ENCODE results near the gene COL16A1.

The COL16A1 gene

DNA sequence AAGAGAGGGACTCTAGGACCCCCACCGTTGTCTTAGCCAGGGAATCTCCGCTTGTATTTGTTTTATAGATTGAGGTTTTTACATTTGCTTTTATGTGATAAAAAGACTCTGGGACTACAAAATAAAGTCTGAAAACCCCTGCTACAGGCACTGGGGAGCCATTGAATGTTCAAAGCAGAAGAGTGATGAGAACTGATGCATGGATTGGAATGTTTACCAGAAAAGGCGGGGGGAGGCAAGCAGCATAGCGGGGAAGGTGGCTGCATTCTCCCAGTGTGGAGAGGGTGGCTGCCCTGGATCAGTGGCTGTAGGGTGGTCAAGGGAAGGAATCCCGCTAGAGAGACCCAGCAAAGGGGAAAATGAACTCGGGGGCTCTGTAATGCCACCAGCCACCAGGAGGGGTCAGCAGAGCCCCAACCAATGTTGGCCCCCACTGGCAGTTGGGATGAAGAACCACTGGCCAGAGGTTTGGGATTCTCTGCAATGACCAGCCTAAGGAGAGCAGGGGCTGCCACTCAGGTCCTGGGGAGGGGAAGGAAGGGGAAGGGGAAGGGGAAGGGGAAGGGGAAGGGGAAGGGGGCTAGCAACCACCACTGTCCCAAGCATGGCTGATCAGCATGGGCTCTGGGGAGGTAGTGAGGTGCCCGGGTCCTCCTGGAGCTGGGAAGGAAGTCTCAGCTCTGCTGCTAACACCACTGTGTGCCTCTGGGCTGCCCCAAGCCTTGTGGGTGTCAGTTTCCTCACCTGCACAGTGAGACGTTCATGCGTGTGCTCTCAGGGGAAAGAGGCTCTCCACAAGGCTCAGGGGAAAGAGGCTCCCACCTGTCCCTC lies 40.0 kb downstream of the COL16A1 start:
- DNase-seq, result peak in 1 of 2 donors; percentile 40

- no peak for DNase-seq
These were observed 41.4 kb downstream of the COL16A1 start for GRCh38 chr1:31662463-31662862.

- DNase-seq, result no peak
These were observed 42.0 kb downstream of the COL16A1 start for GRCh38 chr1:31661856-31662255.

- no peak for DNase-seq
These were observed 42.9 kb downstream of the COL16A1 start for GRCh38 chr1:31660871-31661455.

GRCh38 chr1:31659889-31660288 lies 43.9 kb downstream of the COL16A1 start:
- DNase-seq, result no peak

DNA sequence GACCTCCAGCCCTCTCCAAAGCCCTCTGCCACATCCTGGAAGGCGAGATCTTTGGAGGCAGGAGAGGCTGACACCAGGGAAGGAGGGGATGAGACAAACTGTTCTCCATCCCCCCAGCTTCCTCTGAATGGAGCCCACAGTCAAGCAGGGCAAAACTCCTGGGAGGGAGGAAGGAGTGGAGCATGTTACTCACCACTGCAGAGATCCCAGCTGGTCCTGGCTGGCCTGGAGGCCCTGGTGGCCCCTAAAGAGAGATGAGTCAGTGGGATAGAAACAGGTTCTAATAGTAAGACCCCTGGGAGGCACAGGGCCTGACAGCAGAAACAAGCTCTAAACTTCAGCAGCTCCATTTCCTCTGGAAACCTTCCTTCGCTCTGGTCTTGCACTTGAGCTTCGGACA lies 45.1 kb downstream of the COL16A1 start:
- no peak for DNase-seq

GRCh38 chr1:31657972-31658510 lies 45.8 kb downstream of the COL16A1 start:
- no peak for DNase-seq

DNA sequence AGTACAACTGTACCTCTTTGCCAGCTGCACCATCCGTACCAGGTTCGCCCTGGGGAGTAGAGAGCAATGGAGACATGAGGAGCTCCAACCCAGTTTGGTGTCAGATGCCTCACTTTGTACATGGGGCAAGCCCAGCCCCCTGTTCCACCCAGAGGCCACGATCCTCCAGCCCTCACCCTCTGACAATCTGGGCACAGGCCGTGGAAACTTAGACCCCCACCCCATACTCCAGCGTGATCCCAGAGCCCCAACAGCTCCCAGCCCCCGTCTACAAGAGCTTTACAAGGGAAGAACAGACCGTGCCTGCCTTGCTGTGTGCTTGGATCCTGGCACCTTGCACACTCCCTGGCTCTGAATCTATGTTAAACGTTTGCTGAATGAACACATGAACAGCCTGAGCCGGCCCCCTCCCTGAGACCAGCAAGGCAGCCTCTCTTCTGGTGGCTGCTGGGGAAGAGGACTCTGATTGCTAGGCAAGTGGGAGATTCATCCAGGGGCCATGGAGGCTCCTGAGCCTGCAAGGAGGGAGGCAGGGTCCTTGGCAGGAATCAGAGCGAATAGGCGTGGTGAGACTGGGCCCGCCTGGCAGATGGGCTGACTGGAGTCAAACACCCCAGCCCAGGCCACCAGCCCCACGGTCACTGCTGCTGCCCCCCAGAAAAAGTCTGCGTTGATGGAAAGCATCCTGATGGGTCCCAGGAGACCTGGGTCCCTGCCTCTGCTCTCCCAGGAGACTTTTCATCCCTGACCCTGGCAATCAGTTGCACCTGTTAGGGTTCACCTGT lies 46.6 kb downstream of the COL16A1 start:
- DNase-seq, result no peak

GRCh38 chr1:31655756-31656155 lies 48.1 kb downstream of the COL16A1 start:
- DNase-seq, result no peak

- DNase-seq, result no peak
These were observed 48.7 kb downstream of the COL16A1 start for GRCh38 chr1:31655104-31655503.

GRCh38 chr1:31654474-31654776 lies 49.4 kb downstream of the COL16A1 start:
- no peak for DNase-seq

DNA sequence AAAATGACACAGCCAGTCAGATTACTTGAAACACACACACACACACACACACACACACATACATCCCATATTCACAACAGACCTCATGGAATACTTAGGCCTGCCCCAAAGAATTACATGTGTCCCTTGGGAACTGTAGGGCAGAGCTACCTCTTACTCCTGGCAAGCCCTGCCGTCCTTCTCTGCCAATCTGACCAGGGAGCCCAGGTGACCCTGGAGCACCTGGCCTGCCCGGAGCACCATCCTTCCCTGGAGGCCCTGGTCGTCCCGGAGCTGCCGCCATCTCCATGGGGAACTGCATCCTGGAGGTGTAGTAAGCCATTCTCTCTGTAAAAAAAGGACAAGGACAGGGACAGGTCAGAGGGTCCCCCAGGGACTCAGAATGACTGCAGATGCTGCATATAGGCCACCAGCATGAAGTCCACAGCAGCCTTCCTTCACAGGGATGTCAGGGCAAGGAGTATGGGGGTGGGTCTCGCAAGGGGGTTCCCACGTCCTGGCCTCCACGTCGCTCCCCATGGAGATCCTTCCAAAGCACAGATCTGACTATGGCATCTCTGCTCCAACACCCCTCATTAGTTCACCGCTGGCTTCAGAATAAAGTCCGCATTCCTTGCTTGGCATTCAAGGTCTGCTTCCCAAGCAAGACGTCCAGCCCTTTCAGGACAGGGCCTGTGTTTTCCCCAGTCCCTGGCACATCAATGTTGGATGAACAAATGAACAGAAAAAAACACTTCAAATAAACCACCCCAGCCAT lies 49.9 kb downstream of the COL16A1 start:
- DNase-seq, result no peak

GRCh38 chr1:31652891-31653499 lies 50.8 kb downstream of the COL16A1 start:
- DNase-seq, result no peak

- DNase-seq, result no peak
These were observed 52.1 kb downstream of the COL16A1 start for GRCh38 chr1:31651766-31652165.

GRCh38 chr1:31651089-31651420 lies 52.8 kb downstream of the COL16A1 start:
- DNase-seq, result no peak

DNA sequence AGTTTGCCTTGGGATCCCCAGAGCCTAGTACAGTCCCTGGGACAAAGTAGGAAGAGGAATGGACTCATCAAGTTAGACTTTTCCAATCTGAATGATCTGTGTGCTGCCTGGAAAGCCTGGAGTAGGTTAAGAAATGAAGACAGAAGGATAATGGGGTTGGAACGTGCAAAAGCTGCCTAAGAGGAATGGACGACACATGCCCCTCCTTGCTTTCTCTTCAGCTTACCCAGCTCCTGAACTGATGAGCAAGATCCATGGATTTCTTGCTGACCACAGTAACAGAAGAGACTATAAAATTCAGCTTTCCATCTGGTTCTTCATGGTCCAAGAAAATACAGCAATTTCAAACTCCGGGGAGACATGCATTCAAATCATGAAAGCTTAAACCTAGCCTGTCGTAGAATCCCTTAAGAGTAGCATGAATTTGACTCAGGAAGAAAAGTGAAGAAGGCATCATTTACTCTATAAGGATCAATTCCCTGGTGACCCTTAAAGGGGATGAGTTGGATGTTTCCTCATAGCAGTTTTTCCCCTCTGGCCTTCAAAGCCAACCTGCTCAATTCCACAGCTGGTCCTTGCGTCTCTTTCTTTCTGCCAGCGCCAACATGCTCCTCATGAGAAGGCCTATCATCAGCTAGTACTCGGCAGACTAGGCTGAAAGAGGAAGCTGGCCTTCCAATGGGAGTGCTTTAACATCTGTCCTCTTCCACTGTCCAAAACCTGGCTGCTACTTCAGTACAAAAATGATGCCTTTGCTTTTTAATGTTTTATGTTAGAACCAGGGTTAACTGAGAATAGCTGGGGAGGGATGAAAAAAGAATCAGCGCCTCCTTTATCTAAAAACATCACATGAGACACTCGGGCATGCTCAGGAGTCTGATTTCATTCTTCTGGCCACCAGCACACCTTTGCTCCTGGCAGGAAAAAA lies 53.4 kb downstream of the COL16A1 start:
- no peak for DNase-seq

DNA sequence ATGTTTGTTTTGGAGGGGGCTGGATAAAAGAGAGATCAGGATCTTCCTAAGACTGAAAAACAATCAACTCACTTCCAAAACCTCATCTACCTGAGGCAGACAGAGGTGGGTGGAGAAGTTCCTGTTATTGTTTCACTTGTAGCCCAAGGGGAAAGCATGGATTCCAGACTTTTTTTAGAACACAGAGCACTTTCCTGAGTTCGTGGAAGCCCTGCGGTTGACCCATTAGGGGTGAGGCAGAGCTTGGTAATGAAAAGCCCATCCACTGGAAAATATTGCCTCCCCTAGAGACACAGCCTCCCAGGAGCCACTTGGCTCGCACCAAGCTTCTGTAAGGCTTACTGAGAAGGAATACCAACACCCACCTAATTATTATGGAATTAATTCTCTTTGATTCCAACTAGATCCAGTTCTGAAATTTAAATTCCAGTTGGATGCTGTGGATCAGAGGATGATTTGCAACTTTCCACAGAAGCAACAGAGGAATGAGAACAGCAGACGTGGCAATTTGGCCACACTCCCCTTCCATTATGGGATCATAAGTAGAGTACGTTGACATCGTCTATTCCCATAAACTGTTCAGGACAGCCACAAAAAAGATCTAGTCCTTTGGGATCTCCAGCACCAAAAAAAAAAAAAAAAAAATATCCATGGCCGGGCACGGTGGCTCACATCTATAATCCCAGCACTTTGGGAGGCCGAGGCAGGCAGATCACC lies 55.0 kb downstream of the COL16A1 start:
- no peak for DNase-seq

DNA sequence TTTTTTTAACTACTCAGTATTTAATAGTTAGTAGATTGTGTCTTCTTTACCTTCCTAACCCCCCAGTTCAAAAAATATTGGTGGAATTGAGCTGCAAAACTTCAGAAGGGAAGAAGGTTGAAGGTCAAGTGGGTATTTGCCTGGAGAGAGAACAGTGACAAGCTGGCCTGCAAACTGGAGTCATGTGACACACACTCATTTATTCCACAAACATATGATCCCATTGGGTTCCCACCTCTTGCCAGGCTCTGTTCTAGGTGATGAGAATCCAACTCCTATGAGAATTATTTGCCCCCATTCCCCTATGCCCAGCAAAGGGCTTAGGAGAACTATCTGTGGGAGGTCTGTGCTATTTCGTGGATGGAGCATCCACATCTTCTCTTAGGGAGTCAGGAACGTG lies 55.6 kb downstream of the COL16A1 start:
- no peak for DNase-seq

DNA sequence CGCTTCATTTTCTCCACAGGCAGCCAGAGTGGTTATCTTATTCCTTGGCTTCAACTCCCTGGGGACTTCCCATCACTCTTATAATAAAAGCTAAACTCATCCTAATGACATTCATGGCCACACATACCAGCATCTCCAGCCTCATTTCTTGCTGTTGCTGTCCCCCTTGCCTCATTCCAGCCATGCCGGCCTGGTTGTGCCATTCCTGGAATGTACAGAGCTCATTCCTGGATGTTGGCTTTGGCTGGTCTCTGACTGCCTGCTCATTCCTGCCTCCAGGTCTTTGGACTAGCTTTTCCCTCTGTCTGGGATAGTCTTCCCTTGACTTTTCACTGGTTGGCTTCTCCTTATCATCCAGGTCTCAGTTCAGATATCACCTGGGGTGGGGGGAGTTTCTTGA lies 56.7 kb downstream of the COL16A1 start:
- no peak for DNase-seq

GRCh38 chr1:31646259-31646960 lies 57.4 kb downstream of the COL16A1 start:
- no peak for DNase-seq

All from hippocampal formation (tissue), 2 donors.